Activated naive CD8-positive, alpha-beta T cell treated with anti-CD3 and anti-CD28 coated beads, Interleukin-2, amount 50 U/mL, for 16 hours (primary cell): ENCODE data around the gene PANK1.
A peak's percentile ranks its signal among the peaks of the same experiment; 100 is the strongest.

Experiments used
- DNase-seq: peaks from one replicate; pipeline ENCODE4 v3.0.0-alpha.2; 2020; ENCODE audit warnings: low read depth, low spot score

Gene PANK1

DNA sequence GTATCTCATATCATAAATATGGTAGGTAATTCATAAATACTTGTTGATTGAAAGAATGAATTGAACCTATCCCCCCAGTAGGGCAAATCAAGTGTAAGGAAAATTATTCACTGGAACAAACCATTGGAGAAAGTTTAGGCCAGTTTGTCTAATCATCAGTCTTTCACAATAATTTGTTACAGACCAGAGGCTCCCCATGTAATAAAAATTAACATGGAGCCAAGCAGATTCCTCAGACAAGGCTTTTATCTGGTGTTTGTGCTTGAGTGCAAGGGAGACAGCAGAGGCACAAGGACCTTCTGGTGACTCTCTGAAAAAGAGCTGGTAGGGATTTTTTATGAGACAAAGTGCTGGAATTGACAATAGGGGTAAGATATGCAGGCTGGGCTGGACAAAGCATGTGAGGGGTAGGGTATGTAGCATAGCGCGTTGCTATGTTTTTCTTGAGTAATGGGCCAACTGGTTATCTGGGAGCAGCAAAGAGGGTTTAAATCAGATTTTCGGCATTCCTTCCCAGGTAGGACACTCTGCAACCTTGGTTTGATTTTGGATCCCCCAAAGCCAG lies 7.8 kb upstream of the PANK1 start:
- DNase-seq, result no peak

DNA sequence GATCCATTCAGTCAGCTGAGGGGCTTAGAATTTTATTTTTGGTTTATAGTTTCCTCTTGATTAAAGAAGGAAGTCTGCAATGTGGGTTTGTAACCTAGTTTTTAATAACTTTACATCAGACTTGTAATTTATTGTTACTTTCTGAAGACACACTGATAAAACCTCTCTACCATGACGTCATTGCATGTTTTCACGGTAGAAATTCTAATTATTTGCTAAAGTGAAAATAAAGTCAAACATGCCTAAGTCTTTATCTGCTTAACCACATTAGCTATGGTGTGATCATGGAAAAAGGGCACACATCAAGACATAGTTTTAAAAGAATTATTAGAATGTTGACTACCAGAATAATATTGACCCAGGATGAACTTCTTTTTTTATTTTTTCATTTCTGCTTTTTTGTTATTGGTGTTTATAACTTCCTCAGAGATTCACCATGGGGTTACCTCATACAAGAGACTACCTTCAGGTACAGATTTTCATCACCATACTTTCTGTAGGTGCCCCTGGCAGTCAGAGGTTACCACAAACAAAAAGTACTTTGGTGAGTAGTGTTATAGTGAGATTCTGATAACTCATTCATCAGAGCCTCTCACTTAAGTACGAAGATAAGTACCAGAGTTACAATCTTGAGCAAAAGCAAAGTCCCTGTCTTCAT lies 7.0 kb upstream of the PANK1 start:
- no peak for DNase-seq

- DNase-seq, result no peak
Measured at GRCh38 chr10:89651205-89651915, 6.3 kb upstream of the PANK1 start.

GRCh38 chr10:89649051-89649450 lies 4.0 kb upstream of the PANK1 start:
- DNase-seq, result no peak

DNA sequence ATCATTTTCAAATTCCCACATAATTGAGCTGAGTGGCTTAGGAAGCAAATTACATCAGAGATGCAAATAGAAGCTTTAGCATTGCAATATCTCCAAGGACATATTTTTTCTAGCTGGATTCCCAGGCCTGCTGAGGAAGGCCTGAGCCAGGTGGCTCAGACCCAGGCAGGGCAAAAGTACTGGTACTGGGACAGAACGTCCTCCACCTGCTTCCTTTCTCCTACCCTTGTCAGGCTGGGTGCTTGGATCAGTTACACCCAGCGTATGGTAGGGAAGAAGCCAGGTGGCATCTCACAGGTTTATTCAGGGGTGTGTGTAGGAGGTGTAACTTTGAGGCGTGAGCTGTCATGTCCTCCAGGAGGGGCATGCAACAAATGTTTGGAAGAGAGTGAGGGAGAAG lies 3.0 kb upstream of the PANK1 start:
- no peak for DNase-seq

DNA sequence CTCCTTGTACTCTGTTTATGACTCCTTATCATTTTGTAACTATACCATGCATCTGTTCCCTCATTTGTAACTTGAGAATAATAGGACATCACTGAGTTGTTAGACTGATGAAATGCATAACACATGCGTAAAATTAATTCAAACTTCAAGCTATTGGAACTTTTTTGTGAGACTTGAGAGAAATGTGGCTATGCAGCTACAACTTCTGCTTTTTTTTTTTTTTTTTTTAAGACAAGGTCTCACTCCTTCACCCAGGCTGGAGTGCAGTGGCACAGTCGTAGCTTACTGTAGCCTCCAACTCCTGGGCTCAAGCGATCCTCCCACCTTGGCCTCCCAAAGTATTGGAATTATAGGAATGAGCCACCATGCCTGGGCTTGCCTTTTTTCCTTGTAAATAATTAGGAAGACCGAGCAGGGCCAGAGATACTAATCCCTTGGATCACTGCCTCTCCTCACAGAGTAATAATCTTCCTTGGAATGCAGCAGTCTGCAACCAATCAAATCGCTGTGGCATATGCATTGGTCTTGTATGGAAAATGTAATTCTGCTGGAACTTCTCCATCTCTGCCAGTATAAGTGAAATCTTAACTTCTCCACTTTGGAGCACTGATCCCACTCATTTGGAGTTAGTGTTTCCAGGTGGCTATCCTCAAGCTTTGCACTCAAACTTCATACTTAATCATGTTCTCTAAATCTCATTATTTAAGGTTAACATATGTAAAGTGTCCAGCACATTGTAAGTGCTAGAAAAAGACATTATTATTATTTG lies 2.0 kb upstream of the PANK1 start:
- DNase-seq, result no peak

DNA sequence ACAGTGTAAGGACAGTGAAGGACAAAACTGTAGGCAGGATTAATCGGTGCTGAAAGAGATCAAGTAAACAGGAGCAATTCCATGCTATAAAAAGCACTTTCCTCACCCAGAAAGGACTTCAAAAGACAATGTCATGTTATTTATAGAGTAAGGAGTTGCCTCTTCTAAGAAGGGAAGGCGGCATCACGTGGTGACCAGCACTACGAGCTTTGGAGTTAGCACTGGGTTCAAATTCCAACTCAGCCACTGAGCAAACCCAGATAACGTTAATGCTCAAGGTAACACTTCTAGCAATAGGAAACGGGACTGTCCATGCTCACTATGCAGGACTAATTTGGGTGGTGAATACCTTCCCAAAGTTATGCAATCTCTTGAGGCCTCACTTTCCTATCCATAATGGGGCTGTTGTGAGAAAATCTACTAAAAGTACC lies 715 bp upstream of the PANK1 start:
- DNase-seq, result no peak

- DNase-seq, result no peak
Measured at GRCh38 chr10:89644691-89644966, 413 bp downstream of the PANK1 start.

DNA sequence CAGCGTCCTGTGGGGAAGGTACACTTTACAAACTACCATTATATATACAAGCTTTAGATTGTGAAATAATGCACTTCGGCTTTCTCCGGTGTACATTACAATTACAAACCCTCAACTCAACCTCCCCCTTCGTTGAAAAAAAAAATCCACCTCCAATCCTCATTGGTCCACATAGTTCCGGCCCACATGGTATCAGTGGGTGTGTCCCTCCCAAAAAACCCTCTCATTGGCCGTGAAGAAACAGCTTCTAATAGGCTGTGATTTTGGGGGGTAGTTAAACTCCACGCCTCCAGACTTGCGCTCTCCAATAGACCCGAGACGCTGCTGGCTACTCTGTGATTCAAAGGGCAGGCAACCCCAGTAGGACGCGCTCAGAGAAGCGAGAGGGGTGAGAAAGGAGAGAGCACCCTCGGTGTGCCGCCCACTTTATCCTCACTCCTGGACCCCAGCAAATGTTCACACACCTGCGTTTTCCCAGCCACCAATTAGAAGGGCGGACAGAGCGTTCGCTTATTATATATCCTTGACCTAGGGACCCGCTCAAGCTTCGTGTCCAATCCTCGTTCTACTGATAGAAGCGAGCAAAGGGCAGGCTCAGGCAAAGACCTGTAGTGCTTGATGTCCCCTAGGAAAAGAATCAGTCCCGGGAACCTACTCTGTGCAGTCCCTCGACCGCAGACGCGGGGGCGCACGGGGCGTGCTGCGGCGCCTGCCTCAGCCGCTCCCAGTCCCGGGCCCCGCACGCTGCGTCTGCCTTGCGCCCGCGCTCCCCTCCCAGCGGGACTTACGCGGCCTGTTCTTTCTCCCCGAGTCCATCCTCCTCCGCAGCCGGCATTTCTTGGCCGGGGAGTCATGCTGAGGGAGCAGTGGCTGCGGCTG lies 991 bp downstream of the PANK1 start:
- peak; percentile 14 for DNase-seq

DNA sequence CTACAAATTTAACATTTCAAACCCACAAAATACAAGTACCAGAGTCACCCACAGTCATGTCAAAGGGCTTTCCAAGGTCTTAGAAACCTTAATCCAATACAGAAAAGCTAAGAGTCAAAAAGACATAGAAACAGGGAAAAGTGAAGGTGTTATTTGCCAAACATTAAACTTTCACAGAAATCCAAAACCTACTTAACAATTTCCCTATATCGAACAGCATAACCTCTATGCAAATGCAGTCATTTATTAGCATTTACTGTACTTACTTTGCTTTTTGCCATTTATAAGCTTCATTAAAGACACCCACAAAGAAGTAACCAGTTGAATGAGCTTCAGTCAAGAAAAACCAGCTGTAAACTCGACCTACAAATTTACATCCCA lies 1.6 kb downstream of the PANK1 start:
- DNase-seq, result no peak

DNA sequence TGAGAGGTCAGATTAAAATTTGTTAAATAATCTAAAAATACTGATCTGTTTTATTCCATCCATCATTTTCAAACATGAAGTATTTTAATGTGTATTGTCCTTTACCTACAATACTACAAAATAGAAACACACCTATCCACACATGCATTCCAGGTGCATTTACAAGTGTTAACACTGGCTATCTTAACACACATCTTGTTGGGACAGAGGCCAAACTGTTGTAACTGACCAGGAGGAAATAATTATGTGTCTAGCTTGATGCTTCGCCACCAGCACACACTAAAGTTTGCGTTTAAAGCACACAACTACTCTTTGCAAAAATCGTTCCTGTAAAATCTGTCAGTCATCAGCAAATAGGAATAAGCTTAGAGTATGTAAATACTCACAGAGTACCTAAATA lies 2.8 kb downstream of the PANK1 start:
- DNase-seq, result no peak

- DNase-seq, result no peak
Measured at GRCh38 chr10:89640241-89640640, 4.8 kb downstream of the PANK1 start.

- no peak for DNase-seq
Measured at GRCh38 chr10:89639326-89639725, 5.7 kb downstream of the PANK1 start.

DNA sequence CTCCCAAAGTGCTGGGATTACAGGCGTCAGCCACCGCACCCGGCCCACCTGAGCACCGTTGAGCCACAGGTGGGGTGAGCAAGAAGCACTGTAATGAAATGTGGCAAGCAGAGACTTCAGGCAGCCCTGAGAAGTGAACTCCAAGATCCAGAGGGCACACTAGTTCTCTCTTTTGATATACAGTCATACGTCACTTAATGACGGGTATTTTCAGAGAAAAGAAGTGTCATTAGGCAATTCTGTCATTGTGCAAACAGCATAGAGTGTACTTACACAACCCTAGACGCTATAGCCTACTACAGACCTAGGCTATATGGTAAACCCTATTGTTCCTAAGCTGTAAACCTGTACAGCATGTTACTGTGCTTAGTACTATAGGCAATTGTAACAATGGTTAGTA lies 7.9 kb downstream of the PANK1 start:
- DNase-seq, result no peak

- DNase-seq, result no peak
Measured at GRCh38 chr10:89634637-89635036, 10.4 kb downstream of the PANK1 start.

DNA sequence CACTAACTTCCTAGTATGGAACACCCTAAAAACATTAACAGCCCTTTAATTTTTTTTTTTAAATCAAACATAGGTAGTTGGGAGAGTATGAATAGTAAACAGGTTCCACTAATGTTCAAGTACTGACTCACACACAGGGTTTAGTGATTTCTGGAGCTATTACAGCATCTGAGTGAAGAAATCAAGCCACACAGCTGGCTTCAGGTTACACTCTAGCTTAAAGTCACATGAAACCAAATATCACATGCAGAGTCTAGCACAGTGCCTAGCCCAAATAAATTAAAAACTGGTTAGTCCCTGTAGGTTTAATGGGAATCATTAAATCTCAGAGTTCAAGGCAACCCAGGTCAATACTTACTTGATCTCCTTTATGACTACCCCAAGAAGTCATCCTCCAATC lies 11.6 kb downstream of the PANK1 start:
- no peak for DNase-seq

GRCh38 chr10:89632824-89633223 lies 12.2 kb downstream of the PANK1 start:
- DNase-seq, result no peak

GRCh38 chr10:89627830-89628229 lies 17.2 kb downstream of the PANK1 start:
- DNase-seq, result no peak

DNA sequence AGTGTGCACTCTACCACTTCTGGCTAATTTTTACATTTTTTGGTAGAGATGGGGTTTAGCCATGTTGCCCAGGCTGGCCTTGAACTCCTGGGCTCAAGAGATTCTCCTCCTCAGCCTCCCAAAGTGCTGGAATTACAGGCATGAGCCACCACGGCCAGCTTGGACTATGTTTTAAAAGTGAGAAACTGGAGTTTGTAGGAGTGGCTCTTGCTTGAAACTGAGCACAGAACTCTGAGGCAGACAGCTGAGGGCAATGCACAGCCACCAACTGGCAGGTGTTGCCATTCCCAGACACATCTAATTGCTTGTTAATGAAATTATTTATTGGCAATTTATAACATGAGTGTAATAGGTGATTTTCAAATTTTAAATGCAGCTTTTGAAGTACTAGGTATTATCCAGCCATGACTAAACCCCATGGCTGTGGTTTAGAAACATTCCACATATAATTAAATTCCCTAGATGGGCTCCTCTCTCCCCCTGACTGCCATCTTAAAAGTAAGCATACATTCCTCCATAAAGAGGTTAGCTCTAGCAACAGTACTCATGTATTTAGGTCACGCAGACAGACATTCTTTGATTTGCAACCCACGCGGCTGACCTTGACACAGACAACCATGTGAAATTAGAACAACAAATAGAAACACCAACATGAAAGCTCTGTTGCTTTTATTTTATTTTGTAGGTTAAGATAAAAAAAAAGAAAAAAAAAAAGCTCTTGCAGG lies 19.8 kb downstream of the PANK1 start:
- no peak for DNase-seq

GRCh38 chr10:89624020-89624419 lies 21.0 kb downstream of the PANK1 start:
- no peak for DNase-seq

GRCh38 chr10:89622151-89622550 lies 22.9 kb downstream of the PANK1 start:
- DNase-seq, result no peak
